T-cell (primary cell): ENCODE measurements around the gene DDX17. TPM values are rescaled to one million over a fixed set of nuclear protein-coding genes. Genes with fewer than 3 reads are reported as not detected.
A peak's percentile ranks its signal among the peaks of the same experiment; 100 is the strongest.

Experiments
- ATAC-seq, 4 experiments: fragments of 200-7000 bp in 3 of 4; fragments of 150-1000 bp in 1 of 4; cut with Tn5 transposase; replicated peaks in 1 of 4; 1 replicate in 3 of 4; 2 replicates in 1 of 4; pipeline ENCODE4 v1.10.0; 2021; ENCODE audit warnings: moderate library complexity in 3 of 4, mild to moderate bottlenecking in 2 of 4, moderate number of reproducible peaks in 1 of 4
- CTCF ChIA-PET, 2 donors: fragments of 300-600 bp; sonication (Branson Sonifier 250); formaldehyde crosslinking; loops; one replicate each; lab custom pipeline; 2022; ENCODE audit warnings: antibody characterized with exemption in 2 of 2; lab: Charles Lee
- POLR2A ChIA-PET, 2 donors: fragments of 300-600 bp; sonication (Branson Sonifier 250); formaldehyde crosslinking; loops; one replicate each; lab custom pipeline; 2022; ENCODE audit warnings: antibody characterized with exemption in 2 of 2; lab: Charles Lee
- DNase-seq, 35 experiments: peaks; one replicate each; pipeline versions ENCODE4 v3.0.0 to v3.0.0-alpha.2; 2013 to 2023
- H3K27ac ChIP-seq: one replicate; pipeline ENCODE4 v1.5.1; 2013; ENCODE audit warnings: low read length
- H3K27me3 ChIP-seq, 2 experiments: replicated peaks in 1 of 2; 1 replicate in 1 of 2; 2 replicates in 1 of 2; pipeline versions ENCODE4 v1.6.1 to v1.7.0; 2013; ENCODE audit warnings: low read length in 1 of 2, mixed read lengths in 1 of 2; ENCODE audit not compliant: control insufficient read depth in 2 of 2, insufficient read depth in 2 of 2; ENCODE audit errors: extremely low read depth in 1 of 2
- H3K36me3 ChIP-seq, 2 donors: 1 replicate in 1 of 2; 2 replicates in 1 of 2; pipeline versions ENCODE4 v1.6.1 to v1.7.0; 2013; ENCODE audit warnings: low read length in 1 of 2; ENCODE audit not compliant: control insufficient read depth in 2 of 2, insufficient read depth in 1 of 2; ENCODE audit errors: extremely low read depth in 1 of 2
- H3K4me1 ChIP-seq, 2 experiments: 1 replicate in 1 of 2; 2 replicates in 1 of 2; pipeline versions ENCODE4 v1.6.1 to v1.7.0; 2013; ENCODE audit warnings: low read length in 2 of 2, mixed read lengths in 1 of 2; ENCODE audit not compliant: insufficient read depth in 2 of 2, control insufficient read depth in 1 of 2; ENCODE audit errors: extremely low read depth in 1 of 2
- H3K4me3 ChIP-seq, 2 donors: 1 replicate in 1 of 2; 2 replicates in 1 of 2; pipeline versions ENCODE4 v1.5.1 to v1.7.0; 2013; ENCODE audit warnings: mild to moderate bottlenecking in 2 of 2, low read length in 1 of 2, moderate library complexity in 1 of 2; ENCODE audit not compliant: control insufficient read depth in 1 of 2; ENCODE audit errors: extremely low read depth in 1 of 2
- H3K9me3 ChIP-seq: 2 replicates; pipeline ENCODE4 v1.7.0; 2013
- H3K27ac Mint-ChIP-seq, 2 donors: one replicate each; pipeline ENCODE4 v1.8.0; 2020 to 2021; ENCODE audit warnings: mild to moderate bottlenecking in 2 of 2, mixed read lengths in 2 of 2
- H3K27me3 Mint-ChIP-seq, 2 donors: one replicate each; pipeline ENCODE4 v1.8.0; 2021 to 2022; ENCODE audit warnings: mixed read lengths in 2 of 2
- H3K36me3 Mint-ChIP-seq: one replicate; pipeline ENCODE4 v1.8.0; 2021; ENCODE audit warnings: mixed read lengths
- H3K4me1 Mint-ChIP-seq, 3 donors: one replicate each; pipeline ENCODE4 v1.8.0; 2020 to 2022; ENCODE audit warnings: mixed read lengths in 3 of 3, mild to moderate bottlenecking in 1 of 3
- H3K4me3 Mint-ChIP-seq, 3 donors: one replicate each; pipeline ENCODE4 v1.8.0; 2020 to 2022; ENCODE audit warnings: mild to moderate bottlenecking in 3 of 3, mixed read lengths in 3 of 3, moderate library complexity in 3 of 3
- H3K9me3 Mint-ChIP-seq, 3 donors: one replicate each; pipeline ENCODE4 v1.8.0; 2020 to 2022; ENCODE audit warnings: mixed read lengths in 3 of 3
- WGBS: methylation state at CpG from one replicate; pipeline ENCODE4 v1.1.5; 2013; ENCODE audit warnings: missing lambda C conversion rate; ENCODE audit not compliant: insufficient coverage; 5-methylcytosine and 5-hydroxymethylcytosine counted together
- total RNA-seq, 35 experiments: library from RNA in 6 of 35; stranded (reverse) in 6 of 35; fragments of 120-200 nt in 1 of 35; gene quantifications; one replicate each; pipeline versions ENCODE4 v1.2.1 to v1.2.4 and lab custom pipeline; 2013 to 2026

The DDX17 gene
- total RNA-seq, 5 donors from 2014 or later (not counting 1 experiment from before 2014, with no cell fraction given), result 589 to 907 (median 850) TPM

- no peak overlapping the region for H3K27ac ChIP-seq
- peaks cover 14 to 29% (median 25%) of the 10 kb centered on the region in 3 donors for H3K4me1 Mint-ChIP-seq
- no peaks in the 10 kb centered on the region for H3K9me3 ChIP-seq
- peaks cover 2% of the 10 kb centered on the region for H3K36me3 Mint-ChIP-seq
- H3K4me3 ChIP-seq, result no peak overlapping the region
- no peaks in the 10 kb centered on the region for H3K27me3 ChIP-seq
- 100% methylated on average over 2 of the region's 5 CpGs for WGBS
- H3K9me3 Mint-ChIP-seq, result no peaks in the 10 kb centered on the region
- H3K27me3 Mint-ChIP-seq, result peaks cover 0 to 2% of the 10 kb centered on the region in 2 donors
- H3K36me3 ChIP-seq, result no peaks in the 10 kb centered on the region
- ChIA-PET POLR2A (interaction anchor here in 1 of 2 donors (0.9 kb wide), 1 partner anchor 12 kb away, joined by 3 read pairs; no protein-coding TSS in a partner anchor), CTCF (no interaction called here)
- no peak overlapping the region for H3K4me3 Mint-ChIP-seq
- H3K4me1 ChIP-seq, result peaks cover 0 to 17% of the 10 kb centered on the region in 2 experiments
- ATAC-seq, result no peak
- DNase-seq, result no peak
- H3K27ac Mint-ChIP-seq, result no peak overlapping the region
These were observed 4.4 kb upstream of the DDX17 start for GRCh38 chr22:38510416-38510970.

- Mint-ChIP-seq H3K27ac (peak overlapping the region; percentile 100), H3K4me1 (peaks cover 53 to 70% (median 63%) of the 10 kb centered on the region in 3 donors), H3K4me3 (peak overlapping the region; percentile 91 to 99 (median 99)), H3K36me3 (peaks cover 38% of the 10 kb centered on the region), H3K27me3 (peaks cover 0 to 2% of the 10 kb centered on the region in 2 donors), H3K9me3 (no peaks in the 10 kb centered on the region)
- Histone ChIP-seq H3K9me3 (no peaks in the 10 kb centered on the region), H3K36me3 (peaks cover 0 to 27% of the 10 kb centered on the region in 2 donors), H3K4me1 (peaks cover 20 to 24% of the 10 kb centered on the region in 2 experiments), H3K27me3 (no peaks in the 10 kb centered on the region), H3K4me3 (peak overlapping the region; percentile 77 to 83), H3K27ac (peak overlapping the region; percentile 100)
- ChIA-PET CTCF (no interaction called here), POLR2A (no interaction called here)
- peak in 26 of 35 experiments; percentile 10 to 65 (median 49) for DNase-seq
- ATAC-seq, result peak; percentile 32 to 38 (median 36)
- WGBS, result under 1% methylated on average over 63 of the region's 69 CpGs
These were observed 482 bp downstream of the DDX17 start for GRCh38 chr22:38505541-38506117.

DNA sequence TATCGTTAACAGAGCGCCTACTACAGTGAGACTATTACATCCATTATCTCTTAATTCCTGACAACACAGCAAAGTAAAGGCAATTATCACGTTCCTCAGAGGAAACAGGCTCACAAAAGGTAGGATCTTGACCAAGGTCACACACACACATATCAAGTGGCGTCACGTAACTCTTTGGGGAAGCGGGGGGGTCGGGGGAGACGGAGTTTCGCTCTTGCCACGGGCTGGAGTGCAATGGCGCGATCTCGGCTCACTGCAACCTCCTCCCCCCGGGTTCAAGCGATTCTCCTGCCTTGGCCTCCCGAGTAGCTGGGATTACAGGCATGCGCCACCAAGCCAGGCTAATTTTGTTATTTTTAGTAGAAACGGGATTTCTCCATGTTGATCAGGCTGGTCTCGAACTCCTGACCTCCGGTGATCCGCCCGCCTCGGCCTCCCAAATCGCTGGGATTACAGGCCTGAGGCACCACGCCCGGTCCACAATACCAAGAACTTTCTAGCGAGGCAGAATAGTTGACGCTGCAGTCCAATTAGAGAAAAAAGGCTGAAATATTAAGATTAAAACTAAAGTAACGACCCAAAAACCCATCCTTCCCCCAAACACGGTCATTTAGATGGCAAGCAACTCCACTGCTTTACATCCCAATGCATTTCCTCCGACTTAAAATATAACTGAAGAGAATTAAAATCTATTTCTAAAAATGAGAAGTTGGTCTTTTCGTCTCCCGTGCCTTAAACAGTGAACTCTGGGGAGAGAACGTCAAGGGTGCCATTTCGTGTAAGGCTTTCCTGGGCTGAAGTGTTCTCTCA is 1.2 kb downstream of the DDX17 start:
- DNase-seq, result peak; percentile 18 to 70 (median 46)
- Histone ChIP-seq H3K9me3 (no peaks in the 10 kb centered on the region), H3K36me3 (peaks cover 0 to 31% of the 10 kb centered on the region in 2 donors), H3K27ac (peak overlapping the region; percentile 100), H3K4me1 (peaks cover 20 to 29% of the 10 kb centered on the region in 2 experiments), H3K27me3 (no peaks in the 10 kb centered on the region), H3K4me3 (peak overlapping the region; percentile 77 to 83)
- no peak for ATAC-seq
- H3K36me3 Mint-ChIP-seq, result peaks cover 41% of the 10 kb centered on the region
- ChIA-PET CTCF (no interaction called here), POLR2A (no interaction called here)
- H3K4me3 Mint-ChIP-seq, result peak overlapping the region; percentile 91 to 99 (median 99)
- H3K27ac Mint-ChIP-seq, result peak overlapping the region; percentile 95 to 96
- H3K9me3 Mint-ChIP-seq, result no peaks in the 10 kb centered on the region
- peaks cover 56 to 74% (median 67%) of the 10 kb centered on the region in 3 donors for H3K4me1 Mint-ChIP-seq
- H3K27me3 Mint-ChIP-seq, result peaks cover 0 to 2% of the 10 kb centered on the region in 2 donors
- 2% methylated on average over 16 of the region's 35 CpGs for WGBS

- Mint-ChIP-seq H3K27ac (peak overlapping the region; percentile 53 to 81), H3K36me3 (peaks cover 56% of the 10 kb centered on the region), H3K9me3 (no peaks in the 10 kb centered on the region), H3K27me3 (peaks cover 0 to 2% of the 10 kb centered on the region in 2 donors), H3K4me3 (peak overlapping the region; percentile 91 to 99 (median 99)), H3K4me1 (peaks cover 68 to 83% (median 73%) of the 10 kb centered on the region in 3 donors)
- DNase-seq (no peak), ATAC-seq (no peak)
- peaks cover 7 to 50% of the 10 kb centered on the region in 2 donors for H3K36me3 ChIP-seq
- H3K27ac ChIP-seq, result peak overlapping the region; percentile 15
- H3K27me3 ChIP-seq, result no peaks in the 10 kb centered on the region
- no peaks in the 10 kb centered on the region for H3K9me3 ChIP-seq
- WGBS, result no CpG with 5 or more reads among the region's 4 CpGs
- H3K4me1 ChIP-seq, result peaks cover 24 to 40% of the 10 kb centered on the region in 2 experiments
- ChIA-PET CTCF (interaction anchor here in 1 of 2 donors (0.6 to 0.9 kb wide), 3 partner anchors 10 to 71 kb away, joined by 3 to 6 read pairs (median 4); no protein-coding TSS in a partner anchor), POLR2A (no interaction called here)
- H3K4me3 ChIP-seq, result peak overlapping the region; percentile 15 to 18
These were observed 3.1 kb downstream of the DDX17 start for GRCh38 chr22:38503021-38503420.

DNA sequence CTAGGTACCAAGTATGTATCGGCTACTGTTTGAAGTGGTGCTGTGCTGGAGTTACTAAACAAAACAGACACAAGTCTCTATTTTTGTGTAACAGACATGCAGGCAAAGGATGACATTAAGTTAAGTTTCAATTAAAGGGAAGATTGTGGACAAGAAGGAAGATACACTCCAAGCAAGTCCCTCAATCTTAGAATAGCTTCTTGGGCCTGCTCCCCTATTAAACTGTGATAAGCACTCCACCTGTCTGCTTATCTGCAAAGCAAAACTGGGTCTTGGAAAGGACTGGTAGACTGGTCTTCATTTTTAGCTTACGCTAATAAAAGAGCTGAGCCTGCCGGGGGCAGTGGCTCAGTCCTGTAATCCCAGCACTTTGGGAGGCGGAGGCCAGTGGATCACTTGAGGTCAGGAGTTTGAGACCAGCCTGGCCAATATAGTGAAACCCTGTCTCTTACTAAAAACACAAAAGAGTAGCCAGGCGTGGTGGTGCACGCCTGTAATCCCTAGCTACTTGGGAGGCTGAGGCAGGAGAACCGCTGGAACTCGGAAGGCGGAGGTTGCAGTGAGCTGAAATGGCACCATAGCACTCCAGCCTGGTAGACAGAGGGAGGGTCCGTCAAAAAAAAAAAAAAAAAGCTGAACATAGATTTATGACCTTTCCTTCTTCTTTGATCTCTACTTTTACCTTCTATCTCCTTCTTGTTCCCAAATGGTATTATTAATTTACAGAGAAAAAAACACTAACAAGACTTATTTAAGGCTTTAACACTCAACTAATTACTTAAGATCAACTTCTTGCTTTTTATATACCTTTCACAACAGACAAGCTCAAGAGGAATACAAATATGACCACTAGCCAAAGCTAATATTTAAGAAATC is 4.1 kb downstream of the DDX17 start:
- Histone ChIP-seq H3K4me1 (peaks cover 24 to 37% of the 10 kb centered on the region in 2 experiments), H3K36me3 (peaks cover 11 to 60% of the 10 kb centered on the region in 2 donors), H3K27me3 (no peaks in the 10 kb centered on the region), H3K27ac (peak overlapping the region; percentile 15), H3K4me3 (peak overlapping the region in 1 of 2 donors; percentile 18), H3K9me3 (no peaks in the 10 kb centered on the region)
- Mint-ChIP-seq H3K4me1 (peaks cover 68 to 74% (median 74%) of the 10 kb centered on the region in 3 donors), H3K9me3 (no peaks in the 10 kb centered on the region), H3K27ac (peak overlapping the region; percentile 53 to 67), H3K4me3 (peak overlapping the region; percentile 91 to 99 (median 99)), H3K27me3 (peaks cover 0 to 2% of the 10 kb centered on the region in 2 donors), H3K36me3 (peaks cover 61% of the 10 kb centered on the region)
- DNase-seq (no peak), ATAC-seq (no peak)
- POLR2A ChIA-PET, result interaction anchor here (0.6 to 1.5 kb wide), 4 partner anchors 16 to 235 kb away, joined by 3 to 7 read pairs (median 4); no protein-coding TSS in a partner anchor
- WGBS, result 80% methylated on average over 2 of the region's 10 CpGs
- CTCF ChIA-PET, result interaction anchor here in 1 of 2 donors (0.6 to 0.9 kb wide), 3 partner anchors 11 to 72 kb away, joined by 3 to 6 read pairs (median 4); no protein-coding TSS in a partner anchor
